Measurements from ENCODE around the gene GDPD3. TPM values are rescaled to one million over a fixed set of nuclear protein-coding genes. Genes with fewer than 3 reads are reported as not detected.

Gene GDPD3
- total and polyA plus RNA-seq, 2 of the 13 experiments (the other 11 are each of a cell fraction or from before 2014, with no cell fraction given) = 18.7 to 20.6 TPM

GRCh38 chr16:30068750-30069610 is 44.4 kb downstream of the GDPD3 start (continued):
- TF ChIP-seq, protein P1, sequence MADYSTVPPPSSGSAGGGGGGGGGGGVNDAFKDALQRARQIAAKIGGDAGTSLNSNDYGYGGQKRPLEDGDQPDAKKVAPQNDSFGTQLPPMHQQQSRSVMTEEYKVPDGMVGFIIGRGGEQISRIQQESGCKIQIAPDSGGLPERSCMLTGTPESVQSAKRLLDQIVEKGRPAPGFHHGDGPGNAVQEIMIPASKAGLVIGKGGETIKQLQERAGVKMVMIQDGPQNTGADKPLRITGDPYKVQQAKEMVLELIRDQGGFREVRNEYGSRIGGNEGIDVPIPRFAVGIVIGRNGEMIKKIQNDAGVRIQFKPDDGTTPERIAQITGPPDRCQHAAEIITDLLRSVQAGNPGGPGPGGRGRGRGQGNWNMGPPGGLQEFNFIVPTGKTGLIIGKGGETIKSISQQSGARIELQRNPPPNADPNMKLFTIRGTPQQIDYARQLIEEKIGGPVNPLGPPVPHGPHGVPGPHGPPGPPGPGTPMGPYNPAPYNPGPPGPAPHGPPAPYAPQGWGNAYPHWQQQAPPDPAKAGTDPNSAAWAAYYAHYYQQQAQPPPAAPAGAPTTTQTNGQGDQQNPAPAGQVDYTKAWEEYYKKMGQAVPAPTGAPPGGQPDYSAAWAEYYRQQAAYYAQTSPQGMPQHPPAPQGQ (CRISPR knock-in tag; IDR thresholded peaks at IDR 0.05; ENCODE audit: borderline replicate concordance) = no peak
- TF ChIP-seq, protein P2, sequence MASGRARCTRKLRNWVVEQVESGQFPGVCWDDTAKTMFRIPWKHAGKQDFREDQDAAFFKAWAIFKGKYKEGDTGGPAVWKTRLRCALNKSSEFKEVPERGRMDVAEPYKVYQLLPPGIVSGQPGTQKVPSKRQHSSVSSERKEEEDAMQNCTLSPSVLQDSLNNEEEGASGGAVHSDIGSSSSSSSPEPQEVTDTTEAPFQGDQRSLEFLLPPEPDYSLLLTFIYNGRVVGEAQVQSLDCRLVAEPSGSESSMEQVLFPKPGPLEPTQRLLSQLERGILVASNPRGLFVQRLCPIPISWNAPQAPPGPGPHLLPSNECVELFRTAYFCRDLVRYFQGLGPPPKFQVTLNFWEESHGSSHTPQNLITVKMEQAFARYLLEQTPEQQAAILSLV (CRISPR knock-in tag; IDR thresholded peaks at IDR 0.05; ENCODE audit: borderline replicate concordance) = no peak
- TF ChIP-seq RARA (CRISPR knock-in tag; IDR thresholded peaks at IDR 0.05) (no peak), ZNF607 (CRISPR knock-in tag; IDR thresholded peaks at IDR 0.05; ENCODE audit: borderline replicate concordance) (no peak), ZSCAN25 (CRISPR knock-in tag; IDR thresholded peaks at IDR 0.05) (0 out of 2 replicates have a peak, but pooled peaks have one; percentile 34), PLSCR1 (CRISPR knock-in tag; IDR thresholded peaks at IDR 0.05; ENCODE audit: borderline replicate concordance) (no peak), CBX2 (IDR thresholded peaks at IDR 0.05; ENCODE audit: low read depth, low read length) (no peak), CBX2 (CRISPR knock-in tag; IDR thresholded peaks at IDR 0.05; ENCODE audit: low read depth) (no peak), ZNF652 (CRISPR knock-in tag; IDR thresholded peaks at IDR 0.05; ENCODE audit: borderline replicate concordance, low read depth) (no peak), POGK (CRISPR knock-in tag; conservative IDR thresholded peaks at IDR 0.05) (no peak), TOE1 (CRISPR knock-in tag; IDR thresholded peaks at IDR 0.05) (no peak), SP5 (CRISPR knock-in tag; IDR thresholded peaks at IDR 0.05; ENCODE audit: borderline replicate concordance, low read depth) (no peak), TAF15 (IDR thresholded peaks at IDR 0.05; ENCODE audit: low read depth, low read length, poor library complexity, severe bottlenecking) (no peak), ZNF761 (CRISPR knock-in tag; conservative IDR thresholded peaks at IDR 0.05) (0 out of 2 replicates have a peak, but pooled peaks have one; percentile 12), SIN3A (IDR thresholded peaks at IDR 0.05; ENCODE audit: borderline replicate concordance, low read depth, low read length) (0 out of 2 replicates have a peak, but pooled peaks have one; percentile 17), ZNF777 (CRISPR knock-in tag; IDR thresholded peaks at IDR 0.05) (no peak), HOXA3 (CRISPR knock-in tag; IDR thresholded peaks at IDR 0.05) (no peak), ISL2 (CRISPR knock-in tag; IDR thresholded peaks at IDR 0.05) (no peak), NCOR1 (IDR thresholded peaks at IDR 0.05; ENCODE audit: borderline replicate concordance, low read length) (no peak), GATAD2A (CRISPR knock-in tag; IDR thresholded peaks at IDR 0.05) (no peak), ZNF619 (CRISPR knock-in tag; IDR thresholded peaks at IDR 0.05) (no peak), HOXA9 (CRISPR knock-in tag; IDR thresholded peaks at IDR 0.05; ENCODE audit: borderline replicate concordance) (no peak)
- TF ChIP-seq, protein P3, sequence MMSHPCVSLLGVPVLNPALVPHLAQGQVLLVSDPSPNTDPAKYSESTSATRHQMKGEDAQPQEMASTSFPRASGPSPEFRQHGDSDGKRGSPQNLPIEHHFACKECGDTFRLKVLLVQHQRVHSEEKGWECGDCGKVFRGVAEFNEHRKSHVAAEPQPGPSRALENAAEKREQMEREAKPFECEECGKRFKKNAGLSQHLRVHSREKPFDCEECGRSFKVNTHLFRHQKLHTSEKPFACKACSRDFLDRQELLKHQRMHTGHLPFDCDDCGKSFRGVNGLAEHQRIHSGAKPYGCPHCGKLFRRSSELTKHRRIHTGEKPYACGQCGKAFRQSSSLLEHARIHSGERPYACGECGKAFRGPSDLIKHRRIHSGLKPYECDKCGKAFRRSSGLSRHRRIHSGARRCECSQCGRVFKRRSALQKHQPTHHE (CRISPR knock-in tag; IDR thresholded peaks at IDR 0.05; ENCODE audit: borderline replicate concordance) = no peak

Measured in HepG2 (cell line).